Stimulated activated CD4-positive, alpha-beta T cell treated with anti-CD3 and anti-CD28 coated beads, Interleukin-1b, Interleukin-23, amount 100 ng/mL, for 1 hour (primary cell): Measurements from ENCODE around the gene HOMEZ.
"Not testable (repeated sequence)": the region's sequence is repeated elsewhere in the genome, so short reads cannot be mapped to it uniquely, and the experiment has no call there.

Experiments used
- DNase-seq, 2 donors: peaks; one replicate each; pipeline ENCODE4 v3.0.0-alpha.2; 2020; ENCODE audit warnings: low read depth in 2 of 2

The HOMEZ gene

GRCh38 chr14:23227566-23227965 lies 58.4 kb downstream of the HOMEZ start:
- no peak for DNase-seq

GRCh38 chr14:23224958-23225357 lies 61.0 kb downstream of the HOMEZ start:
- DNase-seq: not testable (repeated sequence)
